Common myeloid progenitor, CD34-positive (primary cell): ENCODE data around the gene LRRC8A.
A peak's percentile ranks its signal among the peaks of the same experiment; 100 is the strongest.

Experiments used
- CTCF ChIA-PET: fragments of 350-600 bp; sonication (Branson Sonifier 250); formaldehyde crosslinking; loops from one replicate; lab custom pipeline; 2021; ENCODE audit warnings: antibody characterized with exemption; lab: Charles Lee
- POLR2A ChIA-PET: fragments of 350-600 bp; sonication (Branson Sonifier 250); formaldehyde crosslinking; loops from one replicate; lab custom pipeline; 2021; ENCODE audit warnings: antibody characterized with exemption; lab: Charles Lee
- DNase-seq, 3 donors: peaks; one replicate each; pipeline versions ENCODE4 v3.0.0 to v3.0.0-alpha.2; 2013
- H3K27ac ChIP-seq, 2 experiments: 1 replicate in 1 of 2; 2 replicates in 1 of 2; pipeline ENCODE4 v1.7.0; 2013; ENCODE audit warnings: inconsistent platforms in 2 of 2, low read length in 2 of 2, mild to moderate bottlenecking in 2 of 2, low read depth in 1 of 2, moderate library complexity in 1 of 2; ENCODE audit not compliant: severe bottlenecking in 2 of 2, insufficient read depth in 1 of 2, poor library complexity in 1 of 2
- H3K27me3 ChIP-seq, 5 experiments: replicated peaks in 2 of 5; 1 replicate in 3 of 5; 2 replicates in 2 of 5; pipeline versions ENCODE4 v1.6.1 to v1.7.0; 2013; ENCODE audit warnings: low read length in 4 of 5, mild to moderate bottlenecking in 2 of 5, moderate library complexity in 2 of 5, inconsistent platforms in 1 of 5; ENCODE audit not compliant: insufficient read depth in 5 of 5, control insufficient read depth in 4 of 5
- H3K36me3 ChIP-seq, 4 experiments: 1 replicate in 2 of 4; 2 replicates in 2 of 4; pipeline versions ENCODE4 v1.6.1 to v1.7.0; 2013; ENCODE audit warnings: low read length in 3 of 4, control low read depth in 1 of 4, mild to moderate bottlenecking in 1 of 4; ENCODE audit not compliant: control insufficient read depth in 4 of 4, insufficient read depth in 4 of 4
- H3K4me1 ChIP-seq, 4 experiments: 1 replicate in 3 of 4; 2 replicates in 1 of 4; pipeline versions ENCODE4 v1.6.1 to v1.7.1; 2013; ENCODE audit warnings: low read length in 3 of 4, mild to moderate bottlenecking in 3 of 4, control low read depth in 1 of 4, inconsistent platforms in 1 of 4, moderate library complexity in 1 of 4; ENCODE audit not compliant: control insufficient read depth in 4 of 4, insufficient read depth in 4 of 4; ENCODE audit errors: control extremely low read depth in 1 of 4
- H3K4me3 ChIP-seq, 7 experiments: 1 replicate in 4 of 7; 2 replicates in 3 of 7; pipeline versions ENCODE4 v1.5.1 to v1.7.0; 2013; ENCODE audit warnings: mild to moderate bottlenecking in 7 of 7, low read length in 6 of 7, moderate library complexity in 6 of 7, inconsistent platforms in 2 of 7, low read depth in 2 of 7, control low read depth in 1 of 7; ENCODE audit not compliant: insufficient read depth in 4 of 7, control insufficient read depth in 1 of 7; ENCODE audit errors: extremely low read depth in 1 of 7
- H3K9me3 ChIP-seq, 5 experiments: 1 replicate in 4 of 5; 2 replicates in 1 of 5; pipeline versions ENCODE4 v1.6.1 to v1.7.1; 2013; ENCODE audit warnings: low read length in 4 of 5, mild to moderate bottlenecking in 2 of 5, inconsistent platforms in 1 of 5, low read depth in 1 of 5, moderate library complexity in 1 of 5; ENCODE audit not compliant: control insufficient read depth in 4 of 5, insufficient read depth in 2 of 5; ENCODE audit errors: control extremely low read depth in 1 of 5
- WGBS: methylation state at CpG from one replicate; pipeline ENCODE4 v1.1.5; 2013; ENCODE audit not compliant: insufficient coverage; 5-methylcytosine and 5-hydroxymethylcytosine counted together

The LRRC8A gene

GRCh38 chr9:128911529-128912035 lies 29.6 kb downstream of the LRRC8A start:
- Histone ChIP-seq H3K4me3 (no peak overlapping the region), H3K4me1 (peaks cover 0 to 14% (median 12%) of the 10 kb centered on the region in 4 experiments), H3K36me3 (peaks cover 5 to 67% (median 40%) of the 10 kb centered on the region in 4 experiments), H3K27me3 (no peaks in the 10 kb centered on the region), H3K9me3 (no peaks in the 10 kb centered on the region), H3K27ac (peak overlapping the region in 1 of 2 experiments; percentile 19)
- DNase-seq = no peak
- WGBS = 60% methylated on average over 5 of the region's 8 CpGs
- ChIA-PET CTCF (interaction anchor here (2.2 to 2.6 kb wide), 2 partner anchors 10 to 12 kb away, joined by 8 read pairs; no protein-coding TSS in a partner anchor), POLR2A (no interaction called here)

GRCh38 chr9:128912270-128912853 lies 30.4 kb downstream of the LRRC8A start:
- Histone ChIP-seq H3K36me3 (peaks cover 5 to 66% (median 42%) of the 10 kb centered on the region in 4 experiments), H3K4me3 (no peak overlapping the region), H3K9me3 (no peaks in the 10 kb centered on the region), H3K4me1 (peaks cover 0 to 14% (median 12%) of the 10 kb centered on the region in 4 experiments), H3K27me3 (no peaks in the 10 kb centered on the region), H3K27ac (no peak overlapping the region)
- 87% methylated on average over 12 of the region's 15 CpGs for WGBS
- CTCF ChIA-PET = interaction anchor here (1.0 to 2.6 kb wide), 3 partner anchors 9 to 17 kb away, joined by 3 to 8 read pairs (median 8); no protein-coding TSS in a partner anchor
- POLR2A ChIA-PET = no interaction called here
- DNase-seq = no peak

GRCh38 chr9:128913048-128913900 lies 31.3 kb downstream of the LRRC8A start:
- Histone ChIP-seq H3K4me1 (peaks cover 0 to 14% (median 12%) of the 10 kb centered on the region in 4 experiments), H3K36me3 (peaks cover 3 to 63% (median 44%) of the 10 kb centered on the region in 4 experiments), H3K27ac (no peak overlapping the region), H3K9me3 (no peaks in the 10 kb centered on the region), H3K4me3 (no peak overlapping the region), H3K27me3 (no peaks in the 10 kb centered on the region)
- POLR2A ChIA-PET = no interaction called here
- CTCF ChIA-PET = interaction anchor here (1.0 to 2.2 kb wide), 2 partner anchors 11 to 16 kb away, joined by 3 to 8 read pairs; no protein-coding TSS in a partner anchor
- DNase-seq = no peak
- WGBS = 100% methylated on average over 12 of the region's 15 CpGs

- Histone ChIP-seq H3K9me3 (no peaks in the 10 kb centered on the region), H3K27me3 (no peaks in the 10 kb centered on the region), H3K36me3 (peaks cover 3 to 58% (median 41%) of the 10 kb centered on the region in 4 experiments), H3K27ac (no peak overlapping the region), H3K4me1 (peaks cover 0 to 14% (median 12%) of the 10 kb centered on the region in 4 experiments), H3K4me3 (no peak overlapping the region)
- DNase-seq = no peak
- POLR2A ChIA-PET = interaction anchor here (0.6 kb wide), 1 partner anchor 9 kb away, joined by 5 read pairs; no protein-coding TSS in a partner anchor
- WGBS = 90% methylated on average over 19 of the region's 23 CpGs
- CTCF ChIA-PET = interaction anchor here (1.0 to 3.0 kb wide), 3 partner anchors 14 to 36 kb away, joined by 3 to 15 read pairs (median 3); no protein-coding TSS in a partner anchor
Observed at GRCh38 chr9:128913995-128914772, 32.3 kb downstream of the LRRC8A start.

- WGBS = 98% methylated on average over 16 of the region's 18 CpGs
- Histone ChIP-seq H3K9me3 (no peaks in the 10 kb centered on the region), H3K36me3 (peaks cover 2 to 45% (median 32%) of the 10 kb centered on the region in 4 experiments), H3K27me3 (no peaks in the 10 kb centered on the region), H3K27ac (no peak overlapping the region), H3K4me3 (no peak overlapping the region), H3K4me1 (peaks cover 0 to 11% (median 11%) of the 10 kb centered on the region in 4 experiments)
- POLR2A ChIA-PET = no interaction called here
- CTCF ChIA-PET = interaction anchor here (0.7 to 3.0 kb wide), 2 partner anchors 38 to 54 kb away, joined by 3 to 15 read pairs; no protein-coding TSS in a partner anchor
- DNase-seq = no peak
Observed at GRCh38 chr9:128916204-128916603, 34.3 kb downstream of the LRRC8A start.

GRCh38 chr9:128916745-128917144 lies 34.8 kb downstream of the LRRC8A start:
- Histone ChIP-seq H3K9me3 (no peaks in the 10 kb centered on the region), H3K4me1 (peaks cover 0 to 5% (median 5%) of the 10 kb centered on the region in 4 experiments), H3K27ac (no peak overlapping the region), H3K36me3 (peaks cover 2 to 45% (median 32%) of the 10 kb centered on the region in 4 experiments), H3K27me3 (no peaks in the 10 kb centered on the region), H3K4me3 (no peak overlapping the region)
- WGBS = 100% methylated on average over 7 of the region's 11 CpGs
- CTCF ChIA-PET = interaction anchor here (3.0 kb wide), 1 partner anchor 39 kb away, joined by 15 read pairs; no protein-coding TSS in a partner anchor
- no peak for DNase-seq
- POLR2A ChIA-PET = no interaction called here
